ENCODE results near the gene OSBPL5. TPM values are rescaled to one million over a fixed set of nuclear protein-coding genes. Genes with fewer than 3 reads are reported as not detected.
"Not testable (repeated sequence)": the region's sequence is repeated elsewhere in the genome, so short reads cannot be mapped to it uniquely, and the experiment has no call there.

The OSBPL5 gene
- polyA plus RNA-seq, 3 donors = 19.9 to 25.6 (median 25.1) TPM

DNA sequence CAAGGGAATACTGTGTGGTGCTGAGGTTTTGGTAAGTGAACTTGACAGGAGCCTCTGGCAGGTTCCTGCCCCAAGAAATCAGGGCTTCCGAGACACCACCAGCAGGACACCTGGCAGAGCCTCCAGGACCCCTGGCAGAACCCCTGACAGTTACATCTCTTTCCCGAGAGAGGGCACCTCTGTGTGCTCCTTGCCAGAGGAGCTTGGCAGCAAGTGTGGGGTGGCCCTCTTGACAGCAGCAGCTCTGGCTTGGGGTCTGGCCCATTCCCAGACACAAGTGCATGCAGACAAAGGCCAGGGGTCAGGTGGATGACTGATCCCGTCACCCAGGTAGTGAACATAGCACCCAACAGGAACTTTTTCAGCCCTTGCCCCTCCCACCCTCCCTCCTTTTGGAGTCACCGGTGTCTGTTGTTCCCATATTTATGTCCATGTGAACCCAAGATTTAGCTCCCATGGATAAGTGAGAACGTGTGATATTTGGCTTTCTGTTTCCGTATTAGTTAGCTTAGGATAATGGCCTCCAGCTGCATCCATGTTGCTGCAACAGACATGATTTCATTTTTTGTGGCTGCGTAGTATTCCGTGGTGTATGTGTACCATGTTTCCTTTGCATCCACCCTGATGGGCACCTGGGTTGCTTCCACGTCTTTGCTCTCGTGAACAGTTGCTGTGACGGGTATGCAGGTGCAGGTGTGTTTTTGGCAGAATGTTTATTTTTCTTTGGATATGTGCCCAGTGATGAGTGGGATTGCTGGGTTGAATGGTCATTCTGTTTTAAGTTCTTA is 21.2 kb upstream of the OSBPL5 start:
- no peak for DNase-seq

DNA sequence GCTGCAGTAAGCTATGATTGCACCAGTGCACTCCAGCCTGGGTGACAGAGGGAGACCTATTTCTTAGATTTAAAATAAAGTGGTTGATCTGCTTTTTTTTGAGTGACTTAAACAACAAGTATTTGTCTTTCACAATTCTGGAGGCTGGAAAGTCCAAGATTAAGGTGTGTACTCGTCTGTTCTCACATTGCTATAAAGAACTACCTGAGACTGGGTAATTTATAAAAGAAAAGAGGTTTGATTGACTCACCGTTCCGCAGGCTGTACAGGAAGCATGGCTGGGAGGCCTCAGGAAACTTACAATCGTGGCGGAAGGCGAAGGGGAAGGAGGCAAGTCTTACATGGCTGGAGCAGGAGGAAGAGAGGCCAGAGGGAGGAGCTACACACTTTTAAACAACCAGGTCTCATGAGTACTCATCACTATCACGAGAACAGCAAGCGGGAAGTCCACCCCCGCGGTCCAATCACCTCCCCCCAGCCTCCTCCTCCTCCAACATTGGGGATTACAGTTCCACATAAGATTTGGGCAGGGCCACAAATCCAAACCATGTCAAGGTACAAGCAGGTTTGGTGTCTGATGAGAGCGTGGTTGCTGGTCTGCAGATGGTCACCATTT is 19.7 kb upstream of the OSBPL5 start:
- DNase-seq = no peak

DNA sequence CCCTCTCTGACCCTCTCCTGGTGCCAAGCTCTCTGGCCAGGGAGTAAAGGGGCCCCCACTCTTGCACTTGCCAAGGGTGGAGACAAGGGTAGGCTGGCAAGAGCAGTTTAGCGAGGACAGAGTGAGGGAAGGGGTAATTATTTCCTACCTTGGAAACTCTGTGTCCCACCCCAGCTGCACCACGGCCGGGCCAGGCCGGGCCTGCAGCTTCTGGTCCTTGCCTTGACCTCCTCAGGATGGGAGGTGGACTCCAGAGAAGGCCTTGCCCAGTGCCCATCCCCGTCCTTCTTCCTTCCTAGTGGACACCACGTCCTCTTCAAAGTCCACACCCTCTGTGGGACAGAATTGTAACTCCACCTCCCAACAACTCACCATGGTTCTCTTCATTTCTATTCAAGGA is 18.4 kb upstream of the OSBPL5 start:
- DNase-seq = no peak

DNA sequence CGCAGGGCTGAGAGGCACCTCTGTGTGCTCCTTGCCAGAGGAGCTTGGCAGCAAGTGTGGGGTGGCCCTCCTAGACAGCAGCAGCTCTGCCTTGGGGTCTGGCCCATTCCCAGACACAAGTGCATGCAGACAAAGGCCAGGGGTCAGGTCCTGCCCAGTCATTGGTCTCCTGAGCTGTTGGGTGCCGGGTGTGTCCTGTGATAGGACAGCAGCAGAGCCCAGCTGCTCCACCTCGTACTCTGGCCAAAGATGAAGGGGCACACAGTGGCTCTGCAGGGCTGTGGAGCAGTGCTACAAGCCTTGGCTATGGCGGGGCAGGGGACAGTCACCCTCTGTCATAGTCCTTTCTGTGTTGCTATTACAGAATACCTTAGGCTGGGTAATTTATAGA is 17.3 kb upstream of the OSBPL5 start:
- DNase-seq = no peak

DNA sequence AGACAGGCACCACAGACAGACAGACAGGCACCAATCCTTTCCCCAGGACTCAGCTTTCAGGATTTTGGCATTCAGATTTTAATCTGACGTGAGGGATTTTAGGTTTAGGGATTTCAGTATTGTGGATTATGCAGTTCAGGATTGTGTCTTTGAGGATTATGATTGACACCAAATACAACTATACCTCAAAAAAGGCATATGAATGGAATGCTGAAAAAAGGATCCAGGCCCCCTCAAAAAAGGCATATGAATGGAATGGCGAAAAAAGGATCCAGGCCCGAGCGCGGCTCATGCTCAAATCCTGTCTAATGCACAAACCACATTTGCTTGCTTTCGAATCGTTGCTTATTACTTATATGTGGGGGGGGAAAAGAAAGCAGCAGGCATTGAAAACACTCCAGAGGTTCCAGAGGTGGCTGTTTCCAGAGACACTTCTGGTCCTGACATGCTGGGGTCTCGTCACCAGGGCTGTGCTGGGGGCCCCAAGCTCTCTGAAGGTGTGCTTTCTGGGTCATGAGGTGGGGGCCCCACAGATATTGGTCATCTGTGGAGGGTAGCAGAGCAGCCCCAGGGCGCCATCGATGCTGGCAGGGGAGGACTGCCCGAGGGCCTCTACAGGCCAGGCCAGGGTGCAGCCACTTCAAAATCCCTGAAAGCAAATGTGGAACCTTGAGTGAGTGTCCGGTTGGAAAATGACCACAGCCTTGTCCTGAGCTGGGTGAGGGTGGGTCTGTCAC is 16.8 kb upstream of the OSBPL5 start:
- no peak for DNase-seq

DNA sequence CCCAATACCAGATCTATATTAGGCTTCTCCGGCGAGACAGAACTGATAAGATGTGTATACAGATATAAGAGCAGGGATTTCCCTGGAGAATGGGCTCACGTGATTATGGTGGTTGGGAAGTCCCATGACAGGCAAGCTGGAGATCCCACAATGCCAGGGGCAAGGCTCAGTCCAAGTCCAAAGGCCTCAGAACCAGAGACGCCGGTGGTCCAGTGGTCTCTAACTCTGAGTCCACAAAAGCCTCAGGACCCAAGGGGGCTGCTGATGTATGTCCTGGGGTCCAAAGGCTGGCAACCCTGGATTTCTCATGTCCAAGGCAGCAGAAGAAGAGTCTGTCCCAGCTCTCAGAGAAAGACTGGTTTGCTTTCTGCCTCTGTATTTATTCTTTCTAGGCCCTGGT is 15.8 kb upstream of the OSBPL5 start:
- no peak for DNase-seq

DNA sequence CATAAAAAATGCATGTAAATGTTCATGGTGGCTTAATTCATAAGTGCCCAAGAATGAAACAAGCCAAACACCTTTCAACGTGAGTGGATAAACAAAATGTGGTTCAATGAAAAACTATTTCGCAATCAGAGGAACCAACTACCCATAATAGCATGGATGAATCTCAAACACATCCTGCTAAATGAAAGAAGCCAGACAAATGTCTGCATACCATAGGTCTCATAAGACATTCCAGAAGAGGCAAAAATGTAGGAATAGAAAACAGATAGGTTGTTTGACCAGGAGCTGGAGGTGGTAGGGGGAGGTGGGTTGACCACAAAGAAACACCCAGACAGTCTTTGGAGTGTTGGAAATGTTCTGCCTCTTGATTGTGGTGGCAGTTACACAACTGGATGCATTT is 13.2 kb upstream of the OSBPL5 start:
- no peak for DNase-seq

DNA sequence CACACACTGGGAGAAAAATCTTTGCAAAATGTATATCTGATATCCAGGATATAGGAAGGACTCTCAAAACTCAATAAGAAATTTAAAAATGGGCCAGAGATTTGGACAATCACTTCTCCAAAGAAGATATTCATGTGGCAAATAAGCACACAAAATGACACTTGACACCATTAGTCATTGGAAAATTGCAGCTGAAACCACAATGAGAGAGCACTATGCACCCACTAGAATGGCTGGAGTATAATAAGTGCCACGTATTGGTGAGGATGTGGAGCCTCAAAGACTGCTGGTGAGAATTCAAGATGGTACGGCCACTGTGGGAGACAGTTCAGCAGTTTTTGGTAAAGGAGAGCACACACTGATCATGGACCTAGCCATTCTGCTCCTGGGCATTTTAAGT is 12.8 kb upstream of the OSBPL5 start:
- DNase-seq = no peak

DNA sequence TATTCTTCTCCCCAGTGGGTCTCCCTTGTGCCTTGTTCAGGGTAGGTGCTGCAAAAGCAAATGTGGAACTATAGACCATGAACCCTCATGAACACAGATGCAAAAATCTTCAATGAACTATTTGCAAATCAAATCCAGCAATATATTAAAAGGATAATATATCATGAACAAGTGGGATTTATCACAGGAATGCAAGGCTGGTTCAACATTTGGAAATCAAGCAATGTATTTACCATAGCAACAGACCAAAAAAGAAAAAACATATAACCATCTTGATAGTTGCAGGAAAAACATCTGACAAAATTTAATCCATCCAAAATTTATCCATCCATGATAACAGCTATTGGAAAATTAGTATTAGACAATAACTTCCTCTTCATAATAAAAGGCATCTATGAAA is 11.4 kb upstream of the OSBPL5 start:
- DNase-seq = no peak

DNA sequence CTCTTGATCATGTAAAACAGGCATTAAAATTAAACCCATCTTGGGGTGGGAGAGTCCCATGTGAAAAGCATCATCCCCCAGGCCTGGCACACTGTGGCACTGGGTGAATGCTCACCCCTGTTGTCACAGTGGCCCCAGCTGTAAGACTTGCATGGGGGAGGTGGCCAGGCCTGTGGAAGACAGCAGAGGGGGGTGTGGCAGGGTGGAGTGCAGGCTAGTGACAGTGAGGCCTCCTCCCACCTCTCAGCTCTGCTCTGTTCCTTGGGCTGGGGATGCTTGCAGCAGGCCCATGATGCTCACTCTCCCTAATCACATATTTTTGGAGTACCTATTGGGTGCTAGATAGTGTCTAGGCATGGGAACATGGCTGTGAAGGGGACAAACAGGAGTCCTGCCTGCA is 10.1 kb upstream of the OSBPL5 start:
- no peak for DNase-seq

DNA sequence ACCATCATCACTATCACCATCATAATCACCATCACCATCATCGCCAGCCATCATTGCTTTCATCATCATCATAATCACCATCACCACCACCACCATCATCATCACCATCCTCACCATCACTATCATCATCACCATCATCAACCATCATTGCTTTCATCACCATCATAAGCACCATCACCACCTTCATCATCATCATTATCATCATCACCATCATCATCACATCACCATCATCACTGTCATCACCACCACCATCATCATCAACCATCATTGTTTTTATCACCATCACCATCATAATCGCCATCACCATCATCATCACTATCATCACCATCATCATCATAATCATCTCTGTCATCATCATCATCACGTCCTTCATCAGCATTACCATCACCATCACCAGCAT is 9.3 kb upstream of the OSBPL5 start:
- no peak for DNase-seq

DNA sequence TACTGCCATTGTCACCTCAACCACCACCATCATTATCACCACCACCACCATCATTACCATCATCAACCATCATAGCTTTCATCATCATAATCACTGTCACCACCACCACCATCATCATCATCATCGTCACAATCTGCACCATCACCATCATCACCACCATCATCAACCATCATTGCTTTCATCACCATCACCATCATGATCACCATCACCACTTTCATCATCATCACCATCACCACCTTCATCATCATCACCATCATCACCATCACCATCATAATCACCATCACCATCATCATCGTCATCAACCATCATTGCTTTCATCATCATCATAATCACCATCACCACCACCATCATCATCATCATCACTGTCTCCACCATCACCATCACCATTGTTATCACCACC is 8.7 kb upstream of the OSBPL5 start:
- no peak for DNase-seq

DNA sequence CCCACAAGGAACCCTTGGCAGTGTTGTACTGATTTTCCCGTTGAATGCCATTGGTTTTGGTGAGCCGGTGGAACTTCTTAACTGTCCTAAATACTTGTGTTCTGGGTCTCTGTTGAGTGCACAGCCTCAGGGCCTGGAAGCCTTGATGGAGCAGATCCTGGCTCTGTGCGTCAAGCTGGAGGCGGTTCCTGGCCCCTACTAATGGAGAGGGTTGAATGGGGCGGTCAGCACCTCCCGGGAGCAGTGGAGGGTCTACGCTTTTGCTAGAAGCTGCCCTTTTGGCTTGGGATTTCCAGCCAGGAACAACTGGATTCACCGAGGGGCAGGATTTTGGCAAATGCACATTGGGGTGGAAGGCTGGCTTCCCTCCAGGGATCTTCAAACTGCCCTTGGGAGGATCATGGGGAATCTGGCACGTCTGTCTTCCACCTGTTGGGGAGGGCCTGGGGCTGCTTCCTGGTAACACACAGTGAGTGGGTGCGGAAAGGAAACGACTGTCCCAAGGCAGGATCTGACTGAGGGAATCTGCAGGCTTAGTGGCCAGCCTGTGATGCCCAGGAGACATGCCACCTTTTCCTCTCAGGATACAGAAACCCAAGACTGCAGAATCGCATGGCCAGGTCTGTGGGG is 6.9 kb upstream of the OSBPL5 start:
- DNase-seq = no peak

DNA sequence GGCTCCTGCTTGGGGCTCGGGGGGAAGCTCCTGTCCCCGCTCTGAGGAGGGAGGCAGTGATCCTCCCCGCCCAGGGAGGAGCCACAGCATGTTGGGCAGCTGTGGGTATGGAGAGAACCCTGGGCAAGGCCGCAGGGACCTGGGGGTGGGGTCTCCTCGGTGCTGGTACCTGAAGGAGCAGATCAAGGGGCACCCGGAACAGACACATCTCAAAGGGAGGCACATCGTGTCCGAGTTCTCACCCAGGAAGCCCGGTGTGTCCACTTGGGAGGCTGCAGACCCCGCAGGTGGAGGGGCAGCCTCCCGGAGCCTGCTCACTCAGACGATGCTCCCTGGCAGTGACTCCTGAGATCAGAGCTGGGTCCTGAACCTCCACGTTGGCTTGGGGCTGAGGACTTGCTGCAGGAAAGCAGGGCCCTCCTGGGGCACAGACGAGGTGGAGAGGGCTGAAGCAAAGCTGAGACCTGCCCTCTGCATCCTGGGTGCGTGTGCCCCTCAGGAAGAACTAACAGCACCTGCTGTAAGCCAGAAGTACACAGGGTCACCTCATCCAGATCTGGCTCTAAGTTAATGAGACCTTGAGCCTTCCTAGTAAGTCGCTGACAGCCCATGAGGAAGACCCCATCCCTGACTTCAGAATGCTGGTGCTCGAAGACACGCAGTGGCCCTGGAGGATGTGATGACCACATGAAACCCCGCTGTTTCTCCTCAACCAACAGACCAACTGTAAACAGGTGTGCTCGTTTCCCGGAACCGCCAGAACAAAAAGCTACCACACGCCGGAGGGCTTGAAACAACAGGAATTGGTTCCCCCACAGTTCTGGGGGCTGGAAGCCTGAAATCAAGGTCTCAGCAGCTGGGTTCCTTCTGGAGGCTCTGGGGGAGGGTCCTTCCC is 5.9 kb upstream of the OSBPL5 start:
- no peak for DNase-seq

DNA sequence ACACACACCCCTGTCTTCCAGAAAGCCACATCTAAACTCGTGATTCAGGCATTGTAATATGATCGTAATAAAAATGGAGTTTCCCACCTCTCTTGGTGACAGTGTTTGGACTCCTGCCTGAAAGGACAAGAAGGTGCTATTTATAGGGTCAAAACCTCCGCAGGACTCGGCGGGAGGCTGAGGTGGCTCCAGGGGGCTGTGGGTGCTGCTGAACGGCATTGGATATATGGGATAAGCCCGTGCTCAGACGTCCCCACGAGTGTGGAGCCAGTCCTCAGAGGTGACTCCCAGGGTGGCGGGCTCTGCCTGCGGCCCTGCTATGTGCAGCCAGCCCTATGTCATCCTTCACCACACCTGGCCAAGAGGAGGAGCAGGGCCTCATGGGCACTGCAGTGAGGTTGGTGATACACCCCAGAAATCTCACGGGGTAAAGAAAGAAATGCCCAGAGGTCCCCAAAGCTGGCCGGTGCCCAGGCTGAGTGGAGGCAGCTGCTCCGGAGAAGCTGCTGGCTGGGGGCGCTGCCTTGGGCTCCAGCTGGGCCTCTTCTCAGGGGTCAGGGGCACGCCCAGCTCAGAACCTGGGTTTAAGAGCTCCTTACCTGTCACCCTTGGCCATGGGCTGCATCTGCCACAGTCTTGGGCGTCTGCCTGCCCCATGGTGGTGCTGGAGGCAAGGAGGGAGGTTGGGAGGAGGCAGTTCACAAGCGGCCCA is 5.1 kb upstream of the OSBPL5 start:
- no peak for DNase-seq

DNA sequence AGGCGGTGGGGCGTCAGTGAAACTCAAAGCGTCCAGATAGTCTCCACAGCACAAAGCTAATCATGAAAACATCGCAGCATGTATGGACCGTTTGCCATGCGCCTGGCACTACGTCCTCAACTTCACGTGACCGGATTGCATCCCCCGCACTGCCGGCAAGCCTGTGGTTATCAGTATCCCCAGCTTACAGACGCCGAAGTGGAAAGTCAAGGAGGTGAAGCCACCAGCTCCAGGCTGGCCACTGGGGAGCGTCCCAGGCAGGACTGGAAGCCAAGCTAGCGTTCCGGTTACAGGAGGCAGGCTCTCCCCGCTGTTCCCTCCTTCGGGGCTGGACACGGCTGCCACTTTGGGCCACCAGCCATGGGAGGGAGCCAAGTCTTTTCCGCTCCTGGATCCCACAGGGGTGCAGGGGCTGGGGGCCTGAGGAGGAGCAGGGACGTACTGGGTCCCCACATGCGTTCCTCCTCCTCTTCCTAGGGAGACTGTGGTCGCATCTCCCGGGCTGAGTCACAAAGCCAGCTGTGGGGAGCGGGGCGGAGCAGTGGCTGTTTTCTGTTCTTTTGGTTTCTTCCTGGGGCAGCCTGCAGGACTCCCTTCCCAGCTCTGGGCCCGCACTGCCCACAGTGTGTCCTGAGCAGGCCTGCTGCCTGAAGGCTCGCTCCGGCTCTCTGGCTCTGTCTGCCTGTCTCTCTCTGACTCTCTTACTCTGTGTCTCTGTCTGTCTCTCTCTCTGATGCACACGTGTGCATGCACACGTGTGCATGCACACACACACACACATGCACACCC is 4.3 kb upstream of the OSBPL5 start:
- no peak for DNase-seq

DNA sequence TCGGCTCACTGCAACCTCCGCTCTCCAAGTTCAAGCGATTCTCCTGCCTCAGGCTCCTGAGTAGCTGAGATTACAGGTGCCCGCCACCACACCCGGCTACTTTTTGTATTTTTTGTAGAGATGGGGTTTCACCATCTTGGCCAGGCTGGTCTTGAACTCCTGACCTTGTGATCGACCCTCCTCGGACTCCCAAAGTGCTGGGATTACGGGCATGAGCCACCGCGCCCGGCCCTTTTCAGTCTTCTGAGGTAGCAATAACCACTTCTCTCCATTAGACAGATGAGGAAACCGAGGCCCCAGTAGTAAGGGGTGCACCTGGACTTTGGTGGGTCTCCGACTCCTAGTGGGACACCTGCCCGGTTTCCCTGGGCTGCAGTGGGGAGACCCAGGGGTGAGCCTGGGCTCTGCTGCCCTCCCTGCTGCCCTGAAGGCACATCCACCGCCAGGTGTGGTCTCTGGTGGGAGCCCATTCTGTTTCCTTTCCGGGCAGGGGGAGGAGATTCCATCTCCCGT is 3.7 kb upstream of the OSBPL5 start:
- DNase-seq = not testable (repeated sequence)

DNA sequence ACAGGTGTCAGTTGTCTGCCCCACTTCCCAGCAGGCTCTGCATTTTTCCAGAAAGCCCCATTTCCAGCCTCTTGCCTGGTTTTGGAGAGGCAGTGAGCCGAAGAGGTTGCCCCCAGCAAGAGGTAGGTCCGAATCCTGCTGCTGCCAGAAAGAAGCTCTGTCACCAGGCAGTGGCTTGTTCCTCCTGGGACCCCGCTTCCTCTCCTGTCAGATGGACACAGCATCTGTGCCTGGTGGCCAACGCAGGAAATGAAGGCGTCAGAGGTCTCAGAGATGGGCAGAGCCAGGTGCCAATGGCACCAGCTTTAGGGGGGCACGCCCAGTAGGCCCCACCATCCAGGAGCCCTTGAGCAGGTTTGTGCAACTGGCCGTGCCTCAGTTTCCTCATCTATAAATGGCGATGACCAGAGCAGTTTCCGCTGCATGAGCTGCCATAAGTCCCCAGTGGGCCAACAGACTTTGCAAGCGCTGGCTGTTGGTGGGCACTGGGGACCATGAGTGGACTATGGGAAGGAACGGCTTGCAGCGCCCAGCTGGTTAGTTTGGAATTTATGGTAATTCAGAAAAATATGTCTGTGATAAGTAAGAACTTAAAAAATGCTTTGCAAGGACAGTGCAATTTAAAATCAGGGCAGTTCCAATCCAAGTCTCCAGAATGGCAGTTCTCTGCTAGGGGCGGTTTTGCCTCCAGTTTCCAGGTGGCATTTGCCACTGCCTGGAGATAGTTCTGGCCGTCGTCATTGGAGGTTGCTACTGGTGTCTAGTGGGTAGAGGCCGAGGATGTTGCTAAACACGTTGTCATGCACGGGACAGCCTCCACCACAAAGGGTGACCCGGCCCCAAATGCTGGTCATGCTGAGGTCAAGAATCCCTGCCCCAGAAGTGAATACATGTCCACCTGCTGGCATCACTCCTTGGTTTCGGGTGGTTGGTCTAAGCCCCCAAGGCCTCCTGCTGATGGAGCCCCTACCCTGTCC is 2.3 kb upstream of the OSBPL5 start:
- no peak for DNase-seq
